Mesenchymal stem cell (in vitro differentiated cells and primary cell): Measurements from ENCODE around the gene SEMA3A.

ENCODE experiments used
- DNase-seq: peaks from one replicate; pipeline ENCODE4 v3.0.0-alpha.2; 2013
- H2AFZ ChIP-seq: one replicate; pipeline ENCODE4 v1.6.1; 2013; ENCODE audit warnings: low read depth, mild to moderate bottlenecking, control low read depth, inconsistent platforms, low read length, moderate library complexity
- H2AK5ac ChIP-seq: 2 replicates; pipeline ENCODE4 v1.6.1; 2013; ENCODE audit warnings: low read length, moderate library complexity, mild to moderate bottlenecking, inconsistent platforms; ENCODE audit not compliant: severe bottlenecking
- H2BK120ac ChIP-seq: one replicate; pipeline ENCODE4 v1.6.1; 2013; ENCODE audit warnings: low read depth, mild to moderate bottlenecking, inconsistent platforms, low read length, moderate library complexity
- H2BK12ac ChIP-seq, 2 experiments: one replicate each; pipeline ENCODE4 v1.6.1; 2013; ENCODE audit warnings: inconsistent platforms in 2 of 2, low read length in 2 of 2, mild to moderate bottlenecking in 2 of 2, moderate library complexity in 2 of 2, control low read depth in 1 of 2
- H2BK15ac ChIP-seq: one replicate; pipeline ENCODE4 v1.6.1; 2013; ENCODE audit warnings: mild to moderate bottlenecking, low read depth, inconsistent platforms; ENCODE audit not compliant: poor library complexity, severe bottlenecking
- H2BK5ac ChIP-seq: 2 replicates; pipeline ENCODE4 v1.6.1; 2013; ENCODE audit warnings: low read depth, mild to moderate bottlenecking, low read length, control low read depth, inconsistent platforms; ENCODE audit not compliant: poor library complexity, severe bottlenecking
- H3K14ac ChIP-seq, 2 experiments: one replicate each; pipeline ENCODE4 v1.6.1; 2013; ENCODE audit warnings: inconsistent platforms in 2 of 2, low read length in 2 of 2, control low read depth in 1 of 2, mild to moderate bottlenecking in 1 of 2, moderate library complexity in 1 of 2
- H3K18ac ChIP-seq, 2 experiments: one replicate each; pipeline ENCODE4 v1.6.1; 2013; ENCODE audit warnings: inconsistent platforms in 2 of 2, low read length in 2 of 2, control low read depth in 1 of 2, low read depth in 1 of 2, mild to moderate bottlenecking in 1 of 2
- H3K23ac ChIP-seq, 2 experiments: one replicate each; pipeline ENCODE4 v1.6.1; 2013; ENCODE audit warnings: inconsistent platforms in 2 of 2, low read length in 2 of 2, mild to moderate bottlenecking in 2 of 2, moderate library complexity in 2 of 2, control low read depth in 1 of 2
- H3K27ac ChIP-seq: 2 replicates; pipeline ENCODE4 v1.5.1; 2013; ENCODE audit warnings: mild to moderate bottlenecking, moderate library complexity, low read length, control low read depth, inconsistent platforms; ENCODE audit not compliant: poor library complexity, severe bottlenecking
- H3K27me3 ChIP-seq, 2 experiments: 2 replicates each; pipeline versions ENCODE4 v1.6.1 to v1.7.0; 2013; ENCODE audit warnings: low read length in 2 of 2, mild to moderate bottlenecking in 2 of 2, moderate library complexity in 2 of 2, control low read depth in 1 of 2, inconsistent platforms in 1 of 2; ENCODE audit not compliant: control insufficient read depth in 1 of 2, insufficient read depth in 1 of 2
- H3K36me3 ChIP-seq, 2 experiments: 2 replicates each; pipeline versions ENCODE4 v1.6.1 to v1.7.0; 2013; ENCODE audit warnings: low read length in 2 of 2, control low read depth in 1 of 2, inconsistent platforms in 1 of 2, low read depth in 1 of 2, mild to moderate bottlenecking in 1 of 2; ENCODE audit not compliant: insufficient read depth in 2 of 2, control insufficient read depth in 1 of 2
- H3K4ac ChIP-seq, 2 experiments: one replicate each; pipeline ENCODE4 v1.6.1; 2013; ENCODE audit warnings: inconsistent platforms in 2 of 2, low read length in 2 of 2, mild to moderate bottlenecking in 2 of 2, moderate library complexity in 2 of 2, control low read depth in 1 of 2, low read depth in 1 of 2
- H3K4me1 ChIP-seq: 2 replicates; pipeline ENCODE4 v1.6.1; 2013; ENCODE audit warnings: low read depth, low read length, control low read depth; ENCODE audit not compliant: control insufficient read depth, insufficient read depth
- H3K4me2 ChIP-seq: 2 replicates; pipeline ENCODE4 v1.6.1; 2013; ENCODE audit warnings: low read length, mild to moderate bottlenecking, inconsistent platforms; ENCODE audit not compliant: poor library complexity, severe bottlenecking
- H3K4me3 ChIP-seq, 2 experiments: 2 replicates each; pipeline versions ENCODE4 v1.5.1 to v1.7.0; 2013; ENCODE audit warnings: low read length in 2 of 2, mild to moderate bottlenecking in 2 of 2, control low read depth in 1 of 2, low read depth in 1 of 2; ENCODE audit not compliant: insufficient read depth in 1 of 2
- H3K79me1 ChIP-seq: replicated peaks from 2 replicates; pipeline ENCODE4 v1.6.1; 2013; ENCODE audit warnings: mild to moderate bottlenecking, control low read depth, low read length, inconsistent platforms; ENCODE audit not compliant: poor library complexity, severe bottlenecking
- H3K9ac ChIP-seq: 2 replicates; pipeline ENCODE4 v1.7.0; 2013; ENCODE audit warnings: mild to moderate bottlenecking, low read length, moderate library complexity
- H3K9me3 ChIP-seq: 2 replicates; pipeline ENCODE4 v1.7.0; 2013; ENCODE audit warnings: mild to moderate bottlenecking, low read length; ENCODE audit not compliant: control insufficient read depth
- H4K8ac ChIP-seq: one replicate; pipeline ENCODE4 v1.6.1; 2013; ENCODE audit warnings: inconsistent platforms, mild to moderate bottlenecking, low read length, moderate library complexity
- H4K91ac ChIP-seq: one replicate; pipeline ENCODE4 v1.6.1; 2013; ENCODE audit warnings: mild to moderate bottlenecking, low read length, inconsistent platforms
- WGBS: methylation state at CpG from one replicate; pipeline ENCODE4 v1.1.7; 2013; ENCODE audit warnings: mixed read lengths; 5-methylcytosine and 5-hydroxymethylcytosine counted together

The SEMA3A gene

DNA sequence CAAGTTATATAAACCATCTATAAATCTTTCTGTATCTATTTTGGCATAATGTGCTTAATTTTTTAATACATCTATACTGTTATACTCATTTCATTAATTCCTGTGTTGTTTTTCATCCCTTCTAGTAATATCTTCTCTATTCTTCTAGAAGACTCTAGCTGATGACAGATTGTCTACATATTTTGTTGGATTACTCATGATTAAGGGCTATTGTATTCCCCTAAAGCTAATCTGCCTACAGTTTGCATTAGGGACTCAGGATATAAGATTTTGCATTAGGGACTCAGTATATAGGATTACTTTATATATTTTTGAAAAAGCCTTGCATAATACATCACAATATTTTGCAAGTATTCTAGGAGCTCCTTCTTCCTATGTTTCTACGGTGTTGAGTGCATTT is 8.3 kb upstream of the SEMA3A start:
- Histone ChIP-seq H2AFZ (no peak overlapping the region), H4K91ac (no peak overlapping the region), H2BK120ac (no peak overlapping the region), H3K18ac (no peak overlapping the region), H3K9me3 (no peaks in the 10 kb centered on the region), H2AK5ac (no peak overlapping the region), H3K4me1 (no peaks in the 10 kb centered on the region), H3K9ac (no peak overlapping the region), H3K27me3 (no peaks in the 10 kb centered on the region), H2BK5ac (no peak overlapping the region), H3K4me2 (no peak overlapping the region), H4K8ac (no peak overlapping the region), H3K79me1 (no peaks in the 10 kb centered on the region), H2BK12ac (no peak overlapping the region), H3K23ac (no peak overlapping the region), H3K36me3 (no peaks in the 10 kb centered on the region), H2BK15ac (no peak overlapping the region), H3K4ac (no peak overlapping the region), H3K14ac (no peak overlapping the region), H3K27ac (no peak overlapping the region), H3K4me3 (no peak overlapping the region)
- DNase-seq, result no peak
- WGBS, result no CpG with 5 or more reads among the region's 1 CpG

DNA sequence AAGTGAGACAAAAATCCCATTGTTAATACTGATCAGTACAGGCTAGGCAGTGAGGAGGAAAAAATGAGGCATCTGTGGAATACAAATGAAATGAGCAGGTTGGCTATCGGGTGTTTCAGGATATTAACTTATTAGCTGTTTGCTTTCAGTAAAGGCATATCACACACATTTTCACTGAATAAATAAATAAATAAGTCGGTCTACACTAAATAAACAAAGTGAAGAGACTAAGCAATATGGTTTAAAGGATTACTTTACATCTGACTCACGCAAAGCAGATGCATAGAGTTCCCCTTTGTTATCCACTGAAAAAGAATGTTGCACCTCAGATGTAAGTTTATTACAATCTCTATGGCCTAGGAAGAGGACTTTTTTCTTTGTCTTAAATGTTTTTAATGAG is 6.3 kb upstream of the SEMA3A start:
- Histone ChIP-seq H3K4ac (no peak overlapping the region), H3K4me2 (no peak overlapping the region), H2AFZ (no peak overlapping the region), H3K23ac (no peak overlapping the region), H3K4me1 (no peaks in the 10 kb centered on the region), H2BK5ac (no peak overlapping the region), H3K9me3 (no peaks in the 10 kb centered on the region), H4K8ac (no peak overlapping the region), H3K27me3 (no peaks in the 10 kb centered on the region), H2BK12ac (no peak overlapping the region), H3K36me3 (no peaks in the 10 kb centered on the region), H3K14ac (no peak overlapping the region), H2BK120ac (no peak overlapping the region), H3K4me3 (no peak overlapping the region), H3K9ac (no peak overlapping the region), H3K79me1 (no peaks in the 10 kb centered on the region), H2BK15ac (no peak overlapping the region), H3K27ac (no peak overlapping the region), H4K91ac (no peak overlapping the region), H3K18ac (no peak overlapping the region), H2AK5ac (no peak overlapping the region)
- 0% methylated on average over 1 of the region's 3 CpGs for WGBS
- peak; percentile 72 for DNase-seq

- Histone ChIP-seq H3K36me3 (no peaks in the 10 kb centered on the region), H2BK120ac (no peak overlapping the region), H2BK15ac (no peak overlapping the region), H3K18ac (no peak overlapping the region), H2AFZ (no peak overlapping the region), H2AK5ac (no peak overlapping the region), H3K23ac (no peak overlapping the region), H3K14ac (no peak overlapping the region), H3K79me1 (no peaks in the 10 kb centered on the region), H3K9me3 (no peaks in the 10 kb centered on the region), H3K4me1 (no peaks in the 10 kb centered on the region), H2BK5ac (no peak overlapping the region), H4K8ac (no peak overlapping the region), H3K9ac (no peak overlapping the region), H2BK12ac (no peak overlapping the region), H3K27me3 (no peaks in the 10 kb centered on the region), H3K4me3 (no peak overlapping the region), H3K4ac (no peak overlapping the region), H4K91ac (no peak overlapping the region), H3K27ac (no peak overlapping the region), H3K4me2 (no peak overlapping the region)
- DNase-seq, result no peak
- WGBS, result 58% methylated on average over 2 of the region's 2 CpGs
Observed at GRCh38 chr7:84199216-84199615, 4.6 kb upstream of the SEMA3A start.

- Histone ChIP-seq H3K23ac (no peak overlapping the region), H2BK120ac (peak overlapping the region; percentile 34), H2BK12ac (no peak overlapping the region), H3K14ac (no peak overlapping the region), H4K91ac (no peak overlapping the region), H2AFZ (no peak overlapping the region), H3K4me3 (peak overlapping the region in 1 of 2 experiments; percentile 84), H2BK5ac (no peak overlapping the region), H3K4me2 (peak overlapping the region; percentile 50), H3K27ac (no peak overlapping the region), H3K4ac (no peak overlapping the region), H3K27me3 (no peaks in the 10 kb centered on the region), H3K36me3 (no peaks in the 10 kb centered on the region), H2BK15ac (no peak overlapping the region), H3K79me1 (no peaks in the 10 kb centered on the region), H2AK5ac (no peak overlapping the region), H4K8ac (no peak overlapping the region), H3K18ac (no peak overlapping the region), H3K9me3 (no peaks in the 10 kb centered on the region), H3K4me1 (no peaks in the 10 kb centered on the region), H3K9ac (peak overlapping the region; percentile 87)
- WGBS, result no CpG with 5 or more reads among the region's 4 CpGs
- DNase-seq, result peak; percentile 89
Observed at GRCh38 chr7:84196084-84196503, 1.5 kb upstream of the SEMA3A start.
